ENCODE results near the gene PRLH. TPM values are rescaled to one million over a fixed set of nuclear protein-coding genes. Genes with fewer than 3 reads are reported as not detected.
A peak's percentile ranks its signal among the peaks of the same experiment; 100 is the strongest.
"Not testable (repeated sequence)": the region's sequence is repeated elsewhere in the genome, so short reads cannot be mapped to it uniquely, and the experiment has no call there.

The PRLH gene
- total and polyA plus RNA-seq, 4 donors = not detected

- no peak for DNase-seq (ENCODE audit: low spot score)
- TF ChIP-seq MAX (IDR thresholded peaks at IDR 0.05) (no peak), HNF4G (IDR thresholded peaks at IDR 0.05) (no peak), FOXA2 (IDR thresholded peaks at IDR 0.05) (no peak), FOXA1 (IDR thresholded peaks at IDR 0.05) (no peak), GABPA (IDR thresholded peaks at IDR 0.05 in 1 of 2, conservative IDR thresholded peaks at IDR 0.05 in 1 of 2) (no peak), ZBTB33 (IDR thresholded peaks at IDR 0.05) (no peak), RAD21 (IDR thresholded peaks at IDR 0.05) (peak; percentile 66 to 67), HNF4A (conservative IDR thresholded peaks at IDR 0.05) (no peak)
- TF ChIP-seq, protein P1, sequence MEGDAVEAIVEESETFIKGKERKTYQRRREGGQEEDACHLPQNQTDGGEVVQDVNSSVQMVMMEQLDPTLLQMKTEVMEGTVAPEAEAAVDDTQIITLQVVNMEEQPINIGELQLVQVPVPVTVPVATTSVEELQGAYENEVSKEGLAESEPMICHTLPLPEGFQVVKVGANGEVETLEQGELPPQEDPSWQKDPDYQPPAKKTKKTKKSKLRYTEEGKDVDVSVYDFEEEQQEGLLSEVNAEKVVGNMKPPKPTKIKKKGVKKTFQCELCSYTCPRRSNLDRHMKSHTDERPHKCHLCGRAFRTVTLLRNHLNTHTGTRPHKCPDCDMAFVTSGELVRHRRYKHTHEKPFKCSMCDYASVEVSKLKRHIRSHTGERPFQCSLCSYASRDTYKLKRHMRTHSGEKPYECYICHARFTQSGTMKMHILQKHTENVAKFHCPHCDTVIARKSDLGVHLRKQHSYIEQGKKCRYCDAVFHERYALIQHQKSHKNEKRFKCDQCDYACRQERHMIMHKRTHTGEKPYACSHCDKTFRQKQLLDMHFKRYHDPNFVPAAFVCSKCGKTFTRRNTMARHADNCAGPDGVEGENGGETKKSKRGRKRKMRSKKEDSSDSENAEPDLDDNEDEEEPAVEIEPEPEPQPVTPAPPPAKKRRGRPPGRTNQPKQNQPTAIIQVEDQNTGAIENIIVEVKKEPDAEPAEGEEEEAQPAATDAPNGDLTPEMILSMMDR (IDR thresholded peaks at IDR 0.05; ENCODE audit: low read depth, low read length, missing input control) = peak; percentile 11
- TF ChIP-seq, protein P2, sequence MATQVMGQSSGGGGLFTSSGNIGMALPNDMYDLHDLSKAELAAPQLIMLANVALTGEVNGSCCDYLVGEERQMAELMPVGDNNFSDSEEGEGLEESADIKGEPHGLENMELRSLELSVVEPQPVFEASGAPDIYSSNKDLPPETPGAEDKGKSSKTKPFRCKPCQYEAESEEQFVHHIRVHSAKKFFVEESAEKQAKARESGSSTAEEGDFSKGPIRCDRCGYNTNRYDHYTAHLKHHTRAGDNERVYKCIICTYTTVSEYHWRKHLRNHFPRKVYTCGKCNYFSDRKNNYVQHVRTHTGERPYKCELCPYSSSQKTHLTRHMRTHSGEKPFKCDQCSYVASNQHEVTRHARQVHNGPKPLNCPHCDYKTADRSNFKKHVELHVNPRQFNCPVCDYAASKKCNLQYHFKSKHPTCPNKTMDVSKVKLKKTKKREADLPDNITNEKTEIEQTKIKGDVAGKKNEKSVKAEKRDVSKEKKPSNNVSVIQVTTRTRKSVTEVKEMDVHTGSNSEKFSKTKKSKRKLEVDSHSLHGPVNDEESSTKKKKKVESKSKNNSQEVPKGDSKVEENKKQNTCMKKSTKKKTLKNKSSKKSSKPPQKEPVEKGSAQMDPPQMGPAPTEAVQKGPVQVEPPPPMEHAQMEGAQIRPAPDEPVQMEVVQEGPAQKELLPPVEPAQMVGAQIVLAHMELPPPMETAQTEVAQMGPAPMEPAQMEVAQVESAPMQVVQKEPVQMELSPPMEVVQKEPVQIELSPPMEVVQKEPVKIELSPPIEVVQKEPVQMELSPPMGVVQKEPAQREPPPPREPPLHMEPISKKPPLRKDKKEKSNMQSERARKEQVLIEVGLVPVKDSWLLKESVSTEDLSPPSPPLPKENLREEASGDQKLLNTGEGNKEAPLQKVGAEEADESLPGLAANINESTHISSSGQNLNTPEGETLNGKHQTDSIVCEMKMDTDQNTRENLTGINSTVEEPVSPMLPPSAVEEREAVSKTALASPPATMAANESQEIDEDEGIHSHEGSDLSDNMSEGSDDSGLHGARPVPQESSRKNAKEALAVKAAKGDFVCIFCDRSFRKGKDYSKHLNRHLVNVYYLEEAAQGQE (IDR thresholded peaks at IDR 0.05) = no peak
- no peak overlapping the region for H3K9ac ChIP-seq (ENCODE audit: low read depth in 1 of 2, low read length in 2 of 2)
- 82% methylated on average over 9 of the region's 9 CpGs for WGBS
- no peaks in the 10 kb centered on the region for H3K9me3 ChIP-seq (ENCODE audit: control insufficient read depth in 4 of 4, low read length in 3 of 4)
- H3K4me3 ChIP-seq (ENCODE audit: low read depth in 1 of 3, low read length in 3 of 3) = no peak overlapping the region
- no peaks in the 10 kb centered on the region for H3K27me3 ChIP-seq (ENCODE audit: control insufficient read depth in 4 of 4, insufficient read depth in 4 of 4, low read length in 3 of 4)
- no peaks in the 10 kb centered on the region for H3K36me3 ChIP-seq (ENCODE audit: control insufficient read depth in 4 of 4, insufficient read depth in 3 of 4, low read depth in 1 of 4, low read length in 3 of 4)
- peaks cover 0 to 15% (median 4%) of the 10 kb centered on the region in 4 donors for H3K4me1 ChIP-seq (ENCODE audit: control insufficient read depth in 4 of 4, insufficient read depth in 4 of 4, low read length in 3 of 4)
- H3K27ac ChIP-seq (ENCODE audit: low read depth in 1 of 2, low read length in 2 of 2) = no peak overlapping the region
Measured at GRCh38 chr2:237604960-237605359, 38.6 kb downstream of the PRLH start.

DNA sequence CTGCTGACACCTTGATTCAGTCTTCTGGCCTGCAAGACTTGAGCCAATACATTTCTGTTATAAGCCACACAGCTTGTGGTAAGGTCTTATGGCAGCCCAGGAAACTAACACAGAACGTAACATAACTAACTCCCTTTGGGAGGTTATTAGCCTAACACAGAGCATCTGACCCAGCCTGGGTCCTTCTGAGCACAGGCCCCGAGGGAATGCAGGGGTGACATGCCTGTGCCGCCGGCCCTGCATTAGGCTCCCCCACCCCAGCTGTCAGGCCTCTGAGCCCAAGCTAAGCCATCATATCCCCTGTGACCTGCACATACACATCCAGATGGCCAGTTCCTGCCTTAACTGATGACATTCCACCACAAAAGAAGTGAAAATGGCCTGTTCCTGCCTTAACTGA, 40.1 kb downstream of the PRLH start:
- not testable (repeated sequence) for H3K4me3 ChIP-seq (ENCODE audit: low read depth in 1 of 3, low read length in 3 of 3); H3K27me3 ChIP-seq (ENCODE audit: control insufficient read depth in 4 of 4, insufficient read depth in 4 of 4, low read length in 3 of 4); H3K36me3 ChIP-seq (ENCODE audit: control insufficient read depth in 4 of 4, insufficient read depth in 3 of 4, low read depth in 1 of 4, low read length in 3 of 4); H3K27ac ChIP-seq (ENCODE audit: low read depth in 1 of 2, low read length in 2 of 2); H3K9me3 ChIP-seq (ENCODE audit: control insufficient read depth in 4 of 4, low read length in 3 of 4); DNase-seq (ENCODE audit: low spot score); H3K4me1 ChIP-seq (ENCODE audit: control insufficient read depth in 4 of 4, insufficient read depth in 4 of 4, low read length in 3 of 4); H3K9ac ChIP-seq (ENCODE audit: low read depth in 1 of 2, low read length in 2 of 2)
- WGBS = 95% methylated on average over 4 of the region's 4 CpGs

Measured in liver (tissue), 9 donors.